ENCODE data around the gene MYBPHL. TPM values are rescaled to one million over a fixed set of nuclear protein-coding genes. Genes with fewer than 3 reads are reported as not detected.

MYBPHL gene
- total RNA-seq, 1 experiment from 2014 or later = 1.1 TPM

GRCh38 chr1:109327285-109327684 is 20.5 kb upstream of the MYBPHL start:
- ChIA-PET CTCF (no interaction called here), POLR2A (interaction anchor here (1.0 kb wide), 1 partner anchor 36 kb away, joined by 3 read pairs; no protein-coding TSS in a partner anchor)
- H3K27ac Mint-ChIP-seq (ENCODE audit: low read depth, unreplicated experiment) = no peak overlapping the region
- TF ChIP-seq, protein P1, sequence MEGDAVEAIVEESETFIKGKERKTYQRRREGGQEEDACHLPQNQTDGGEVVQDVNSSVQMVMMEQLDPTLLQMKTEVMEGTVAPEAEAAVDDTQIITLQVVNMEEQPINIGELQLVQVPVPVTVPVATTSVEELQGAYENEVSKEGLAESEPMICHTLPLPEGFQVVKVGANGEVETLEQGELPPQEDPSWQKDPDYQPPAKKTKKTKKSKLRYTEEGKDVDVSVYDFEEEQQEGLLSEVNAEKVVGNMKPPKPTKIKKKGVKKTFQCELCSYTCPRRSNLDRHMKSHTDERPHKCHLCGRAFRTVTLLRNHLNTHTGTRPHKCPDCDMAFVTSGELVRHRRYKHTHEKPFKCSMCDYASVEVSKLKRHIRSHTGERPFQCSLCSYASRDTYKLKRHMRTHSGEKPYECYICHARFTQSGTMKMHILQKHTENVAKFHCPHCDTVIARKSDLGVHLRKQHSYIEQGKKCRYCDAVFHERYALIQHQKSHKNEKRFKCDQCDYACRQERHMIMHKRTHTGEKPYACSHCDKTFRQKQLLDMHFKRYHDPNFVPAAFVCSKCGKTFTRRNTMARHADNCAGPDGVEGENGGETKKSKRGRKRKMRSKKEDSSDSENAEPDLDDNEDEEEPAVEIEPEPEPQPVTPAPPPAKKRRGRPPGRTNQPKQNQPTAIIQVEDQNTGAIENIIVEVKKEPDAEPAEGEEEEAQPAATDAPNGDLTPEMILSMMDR (IDR thresholded peaks at IDR 0.05; ENCODE audit: unreplicated experiment) = no peak
- no peak for DNase-seq (ENCODE audit: unreplicated experiment)
- H3K4me3 Mint-ChIP-seq (ENCODE audit: unreplicated experiment) = no peak overlapping the region
- H3K9me3 Mint-ChIP-seq (ENCODE audit: unreplicated experiment) = peaks cover 13% of the 10 kb centered on the region
- BruUV-seq (replicated peaks) = no TSS peak
- H3K4me1 Mint-ChIP-seq (ENCODE audit: insufficient read depth, unreplicated experiment) = no peaks in the 10 kb centered on the region
- no peaks in the 10 kb centered on the region for H3K27me3 Mint-ChIP-seq (ENCODE audit: insufficient read depth, unreplicated experiment)
- intact Hi-C loops (cut with micrococcal nuclease) = no loop called here
- peaks cover 43% of the 10 kb centered on the region for H3K36me3 Mint-ChIP-seq (ENCODE audit: insufficient read depth, unreplicated experiment)

DNA sequence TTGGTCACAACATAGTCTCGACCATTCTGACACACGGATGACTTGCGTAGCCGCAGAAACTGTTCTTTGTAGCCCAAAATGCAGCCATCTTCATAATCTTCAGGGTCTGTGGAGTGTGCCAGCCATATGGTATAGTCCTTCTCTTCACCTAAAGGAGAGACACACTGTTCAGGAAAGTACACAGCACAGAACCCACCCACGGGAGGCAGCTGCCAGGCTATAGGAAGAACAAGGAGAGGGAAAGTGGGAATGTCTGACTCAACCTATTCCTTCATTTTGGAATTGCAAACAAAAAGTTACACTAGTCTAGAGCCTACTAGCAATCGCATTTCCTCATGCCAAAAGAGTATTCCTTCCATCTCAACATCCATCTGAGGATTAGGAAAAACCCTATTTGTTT is 16.2 kb upstream of the MYBPHL start:
- TF ChIP-seq, protein P1 (IDR thresholded peaks at IDR 0.05; ENCODE audit: unreplicated experiment) = no peak
- ChIA-PET POLR2A (no interaction called here), CTCF (interaction anchor here (0.9 to 1.0 kb wide), 2 partner anchors 16 to 73 kb away, joined by 3 read pairs; no protein-coding TSS in a partner anchor)
- Mint-ChIP-seq H3K27ac (ENCODE audit: low read depth, unreplicated experiment) (no peak overlapping the region), H3K36me3 (ENCODE audit: insufficient read depth, unreplicated experiment) (peaks cover 31% of the 10 kb centered on the region), H3K9me3 (ENCODE audit: unreplicated experiment) (no peaks in the 10 kb centered on the region), H3K27me3 (ENCODE audit: insufficient read depth, unreplicated experiment) (no peaks in the 10 kb centered on the region), H3K4me1 (ENCODE audit: insufficient read depth, unreplicated experiment) (no peaks in the 10 kb centered on the region), H3K4me3 (ENCODE audit: unreplicated experiment) (no peak overlapping the region)
- DNase-seq (ENCODE audit: unreplicated experiment) = no peak
- intact Hi-C loops (cut with micrococcal nuclease) = no loop called here
- BruUV-seq (replicated peaks) = no TSS peak

DNA sequence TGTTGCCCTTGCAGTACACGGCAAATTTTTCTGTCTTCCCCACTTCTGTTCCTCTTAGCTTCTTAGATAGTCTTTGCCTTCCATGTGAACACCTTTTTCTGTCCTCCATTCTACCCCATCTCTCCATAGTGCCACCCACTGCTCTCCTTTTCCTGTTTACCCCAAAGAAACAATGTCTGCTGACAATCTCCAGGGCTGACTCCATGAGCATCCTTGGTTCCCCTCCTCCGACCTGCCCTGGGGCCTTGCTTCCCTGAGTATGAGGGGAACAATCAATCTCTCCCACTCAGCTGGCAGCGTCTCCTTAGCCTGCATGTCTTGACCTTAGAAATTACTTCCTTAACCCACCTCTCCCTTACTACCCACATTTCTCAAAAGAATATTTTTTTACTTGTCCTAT is 12.3 kb upstream of the MYBPHL start:
- Mint-ChIP-seq H3K4me1 (ENCODE audit: insufficient read depth, unreplicated experiment) (no peaks in the 10 kb centered on the region), H3K27ac (ENCODE audit: low read depth, unreplicated experiment) (no peak overlapping the region), H3K36me3 (ENCODE audit: insufficient read depth, unreplicated experiment) (peaks cover 13% of the 10 kb centered on the region), H3K9me3 (ENCODE audit: unreplicated experiment) (no peaks in the 10 kb centered on the region), H3K27me3 (ENCODE audit: insufficient read depth, unreplicated experiment) (no peaks in the 10 kb centered on the region), H3K4me3 (ENCODE audit: unreplicated experiment) (no peak overlapping the region)
- DNase-seq (ENCODE audit: unreplicated experiment) = no peak
- intact Hi-C loops (cut with micrococcal nuclease) = no loop called here
- TF ChIP-seq, protein P1 (IDR thresholded peaks at IDR 0.05; ENCODE audit: unreplicated experiment) = no peak
- no TSS peak for BruUV-seq (replicated peaks)
- POLR2A ChIA-PET = no interaction called here
- CTCF ChIA-PET = interaction anchor here (0.9 to 1.2 kb wide), 2 partner anchors 52 to 229 kb away, joined by 3 to 5 read pairs; partner anchors contain the start of gene GNAI3

DNA sequence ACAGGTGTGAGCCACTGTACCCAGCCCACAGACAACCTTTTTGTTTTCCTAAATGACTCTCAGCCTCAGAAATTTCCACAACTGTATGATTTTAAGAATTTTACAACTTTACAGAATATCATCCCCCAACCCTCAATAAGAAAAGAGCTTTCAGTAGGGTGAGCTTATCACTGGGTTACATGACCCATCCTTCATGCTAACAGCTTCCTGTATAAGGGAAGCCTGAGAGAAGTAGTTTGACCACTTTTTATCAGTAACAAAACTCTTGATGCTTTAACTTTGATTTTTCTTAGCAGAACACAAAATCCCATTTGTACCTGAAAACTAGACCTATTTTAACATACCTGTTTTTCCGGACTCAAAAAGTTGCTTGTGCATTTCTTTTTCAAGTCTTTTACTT is 9.7 kb upstream of the MYBPHL start:
- no peak overlapping the region for H3K4me3 Mint-ChIP-seq (ENCODE audit: unreplicated experiment)
- no peak overlapping the region for H3K27ac Mint-ChIP-seq (ENCODE audit: low read depth, unreplicated experiment)
- H3K36me3 Mint-ChIP-seq (ENCODE audit: insufficient read depth, unreplicated experiment) = peaks cover 11% of the 10 kb centered on the region
- CTCF ChIA-PET = interaction anchor here (0.6 to 0.8 kb wide), 3 partner anchors 17 to 34 kb away, joined by 3 read pairs; partner anchors contain the start of gene PSRC1
- no peaks in the 10 kb centered on the region for H3K9me3 Mint-ChIP-seq (ENCODE audit: unreplicated experiment)
- POLR2A ChIA-PET = interaction anchor here (0.7 kb wide), 1 partner anchor 349 kb away, joined by 3 read pairs; no protein-coding TSS in a partner anchor
- DNase-seq (ENCODE audit: unreplicated experiment) = no peak
- peaks cover 10% of the 10 kb centered on the region for H3K4me1 Mint-ChIP-seq (ENCODE audit: insufficient read depth, unreplicated experiment)
- no peaks in the 10 kb centered on the region for H3K27me3 Mint-ChIP-seq (ENCODE audit: insufficient read depth, unreplicated experiment)
- intact Hi-C loops (cut with micrococcal nuclease) = no loop called here
- no TSS peak for BruUV-seq (replicated peaks)
- TF ChIP-seq, protein P1 (IDR thresholded peaks at IDR 0.05; ENCODE audit: unreplicated experiment) = no peak
